SW480 (cell line): Measurements from ENCODE around the gene SAMD4A.
"Not testable (repeated sequence)": the region's sequence is repeated elsewhere in the genome, so short reads cannot be mapped to it uniquely, and the experiment has no call there.

Experiments
- DNase-seq: peaks from one replicate; pipeline ENCODE4 v3.0.0-alpha.2; 2016; ENCODE audit warnings: low spot score

The SAMD4A gene

GRCh38 chr14:54784060-54784459, 217.1 kb downstream of the SAMD4A start:
- DNase-seq = no peak

DNA sequence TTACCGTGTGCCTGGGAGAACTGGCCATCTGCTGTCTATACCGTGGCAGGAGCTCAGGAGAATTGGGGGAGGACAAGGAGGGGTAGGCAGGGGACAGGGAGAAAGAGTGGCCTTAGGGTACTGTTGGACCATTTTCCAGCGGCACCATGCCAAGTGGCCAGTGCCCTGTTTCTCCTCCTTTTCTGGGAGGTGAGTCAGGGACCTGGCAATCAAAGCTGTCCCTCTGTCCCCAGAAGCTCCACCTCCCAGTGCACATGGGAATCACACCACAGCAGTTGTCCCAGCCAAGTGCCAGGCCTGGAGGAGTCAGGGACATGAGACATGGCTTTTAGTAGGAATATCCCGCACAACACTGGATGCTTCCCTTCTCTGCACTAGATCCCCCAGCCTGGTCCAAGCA, 217.7 kb downstream of the SAMD4A start:
- DNase-seq = no peak

- DNase-seq = no peak
Measured at GRCh38 chr14:54785136-54785777, 218.3 kb downstream of the SAMD4A start.

DNA sequence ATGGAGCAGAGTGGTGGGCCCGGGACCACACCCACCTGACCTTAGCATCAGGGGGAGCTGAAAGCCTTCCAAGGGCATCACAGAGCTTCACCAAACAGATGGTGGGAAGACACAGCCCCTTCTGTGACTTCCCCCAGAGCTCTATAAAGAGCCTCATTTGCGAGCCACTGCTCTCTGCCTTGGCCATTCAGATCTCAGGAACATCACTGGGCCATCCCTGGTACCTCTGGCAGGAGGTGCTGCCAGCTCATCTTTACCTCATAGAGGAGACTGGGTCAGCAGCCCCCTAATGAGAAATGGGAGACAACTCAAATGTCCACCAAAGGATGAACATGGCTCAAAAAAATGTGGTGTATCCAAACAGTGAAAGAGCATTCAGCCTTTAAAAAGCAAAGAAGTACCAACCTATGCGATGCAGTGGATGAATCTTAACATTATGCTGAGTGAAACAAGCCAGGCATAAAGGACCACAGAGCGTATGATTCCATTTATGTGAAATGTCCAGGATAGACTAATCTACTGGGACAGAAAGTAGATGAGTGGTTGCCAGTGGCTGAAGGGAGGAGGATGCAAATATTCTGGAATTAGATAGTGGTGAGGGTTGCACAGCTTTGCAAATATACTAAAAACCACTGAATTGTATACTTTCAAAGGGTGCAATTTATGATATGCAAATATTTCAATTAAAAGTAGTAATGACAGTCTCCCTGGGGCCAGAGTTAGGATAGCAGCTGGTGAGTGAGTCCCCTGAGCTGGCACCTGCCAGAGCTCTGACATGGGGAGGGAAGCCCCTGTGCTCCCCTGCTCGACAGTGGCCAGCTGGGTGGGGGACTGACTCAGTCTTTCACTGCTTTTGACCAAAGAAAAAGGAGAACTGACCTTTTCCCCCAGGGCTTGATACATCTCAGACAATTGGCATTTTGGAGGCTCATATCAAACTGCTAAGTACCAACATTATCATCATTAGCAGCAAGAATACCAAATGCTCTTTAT, 219.1 kb downstream of the SAMD4A start:
- no peak for DNase-seq

DNA sequence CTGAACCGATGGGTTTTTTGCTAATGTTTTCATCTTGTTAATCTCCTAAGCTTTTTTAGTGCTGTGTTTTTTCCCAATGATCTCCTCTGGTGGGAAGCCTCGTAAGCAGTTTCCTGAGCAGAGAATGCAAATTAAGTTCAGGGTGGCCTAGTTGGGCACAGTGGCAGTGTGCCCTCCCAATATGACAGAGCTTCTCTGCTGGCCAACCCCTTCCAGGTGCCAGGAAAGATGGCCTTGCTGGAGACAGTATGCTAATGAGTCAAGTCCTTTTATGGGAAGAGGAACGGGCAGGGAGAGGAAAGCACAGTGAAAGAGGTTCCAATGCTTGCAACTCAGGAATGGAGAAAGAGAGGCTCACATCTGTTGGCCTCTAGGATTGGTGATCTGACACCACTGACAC, 219.9 kb downstream of the SAMD4A start:
- no peak for DNase-seq

DNA sequence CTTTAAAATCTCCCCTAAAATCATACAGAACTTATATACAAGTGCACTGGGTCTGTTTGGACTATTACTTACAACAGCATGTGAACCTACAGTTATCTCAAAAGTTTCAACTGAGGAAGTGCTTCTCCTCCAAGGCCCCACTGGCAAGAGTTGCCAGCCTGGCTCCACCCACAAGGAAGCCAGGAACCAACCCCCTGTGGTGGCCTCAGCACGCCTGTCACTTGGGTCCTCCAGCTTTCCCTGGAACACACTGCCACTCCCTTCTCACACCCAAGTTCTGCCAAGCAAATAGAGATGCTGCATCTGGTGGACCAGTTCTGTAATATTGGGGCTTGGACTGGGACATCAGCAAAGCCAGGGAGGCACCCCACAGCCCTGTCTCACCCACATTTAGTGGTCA, 220.3 kb downstream of the SAMD4A start:
- no peak for DNase-seq

GRCh38 chr14:54788701-54789100, 221.8 kb downstream of the SAMD4A start:
- DNase-seq = no peak

DNA sequence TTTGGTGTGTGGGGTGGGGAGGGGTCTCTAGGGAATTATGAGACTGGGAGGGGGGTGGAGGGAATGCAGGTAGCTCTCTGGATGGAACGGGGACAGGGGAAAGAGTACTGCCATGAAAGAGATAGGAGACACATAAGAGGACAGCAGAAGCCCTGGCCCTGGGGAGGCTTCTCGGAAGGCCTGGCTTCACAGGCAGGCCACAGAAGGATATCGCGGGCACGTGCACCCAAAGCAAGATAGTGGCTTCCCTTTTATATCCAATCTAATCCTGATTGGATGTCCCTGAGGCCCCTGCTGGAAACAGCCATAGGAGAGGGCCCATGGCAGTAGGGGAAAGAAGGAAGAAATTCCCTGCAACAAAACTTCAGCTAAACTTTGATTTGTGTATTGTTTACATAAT, 222.2 kb downstream of the SAMD4A start:
- no peak for DNase-seq

GRCh38 chr14:54789781-54790480, 223.0 kb downstream of the SAMD4A start:
- no peak for DNase-seq

GRCh38 chr14:54791001-54791400, 224.1 kb downstream of the SAMD4A start:
- no peak for DNase-seq

- no peak for DNase-seq
Measured at GRCh38 chr14:54792288-54792687, 225.4 kb downstream of the SAMD4A start.

GRCh38 chr14:54794159-54794558, 227.2 kb downstream of the SAMD4A start:
- DNase-seq = no peak

GRCh38 chr14:54794796-54795195, 227.9 kb downstream of the SAMD4A start:
- DNase-seq = no peak

GRCh38 chr14:54796961-54797360, 230.0 kb downstream of the SAMD4A start:
- DNase-seq = no peak

- DNase-seq = no peak
Measured at GRCh38 chr14:54797556-54797955, 230.6 kb downstream of the SAMD4A start.

DNA sequence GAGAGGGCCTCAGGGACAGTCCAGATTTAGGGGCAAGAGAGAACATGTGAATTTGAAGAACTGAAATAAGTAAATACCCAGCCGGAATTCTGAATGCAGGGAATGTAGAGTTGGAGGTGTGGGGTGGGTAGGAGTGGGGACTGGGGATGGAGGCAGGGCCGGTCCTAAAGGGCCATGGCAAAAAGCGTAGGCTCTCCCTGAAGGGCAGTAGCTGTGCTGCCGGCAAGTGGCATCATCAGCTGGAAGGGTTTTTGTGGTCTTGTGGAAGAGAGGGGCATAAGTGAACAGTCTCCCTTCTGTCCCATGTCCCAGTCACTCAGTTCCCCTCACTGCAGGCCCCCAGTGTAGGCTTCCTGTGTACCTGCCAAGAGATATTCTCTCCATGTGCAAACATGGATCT, 231.1 kb downstream of the SAMD4A start:
- DNase-seq = no peak

DNA sequence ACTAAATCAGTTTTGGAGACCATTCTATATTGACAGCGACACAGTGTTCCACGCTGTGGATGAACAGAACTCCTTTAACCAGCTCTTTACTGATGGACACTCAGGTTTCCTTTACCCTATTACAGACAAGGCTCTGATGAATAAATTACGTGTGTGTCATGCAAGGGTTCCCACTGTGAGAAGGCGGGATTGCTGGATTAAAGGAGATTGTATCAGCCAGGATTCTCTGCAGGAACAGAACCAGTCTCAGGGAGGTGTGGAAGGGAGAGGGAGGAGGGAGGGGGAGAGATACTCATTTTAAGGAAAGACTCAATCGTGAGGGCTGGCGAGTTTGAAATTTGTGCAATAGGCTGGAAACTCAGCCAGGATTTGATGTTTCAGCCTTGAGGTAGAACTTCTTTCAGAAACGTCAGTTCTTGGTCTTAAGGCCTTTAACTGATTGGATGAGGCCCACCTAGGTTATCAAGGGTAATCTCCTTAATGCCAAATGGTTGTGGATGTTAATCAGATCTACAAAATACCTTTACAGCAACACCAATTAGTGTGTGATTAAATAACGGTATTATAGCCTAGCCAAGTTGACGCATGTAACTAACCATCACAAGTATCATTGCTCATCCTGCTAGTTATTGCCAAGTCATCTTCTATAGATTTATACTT, 231.7 kb downstream of the SAMD4A start:
- DNase-seq = no peak

- not testable (repeated sequence) for DNase-seq
Measured at GRCh38 chr14:54801482-54801881, 234.6 kb downstream of the SAMD4A start.

- DNase-seq = no peak
Measured at GRCh38 chr14:54803396-54803795, 236.5 kb downstream of the SAMD4A start.

DNA sequence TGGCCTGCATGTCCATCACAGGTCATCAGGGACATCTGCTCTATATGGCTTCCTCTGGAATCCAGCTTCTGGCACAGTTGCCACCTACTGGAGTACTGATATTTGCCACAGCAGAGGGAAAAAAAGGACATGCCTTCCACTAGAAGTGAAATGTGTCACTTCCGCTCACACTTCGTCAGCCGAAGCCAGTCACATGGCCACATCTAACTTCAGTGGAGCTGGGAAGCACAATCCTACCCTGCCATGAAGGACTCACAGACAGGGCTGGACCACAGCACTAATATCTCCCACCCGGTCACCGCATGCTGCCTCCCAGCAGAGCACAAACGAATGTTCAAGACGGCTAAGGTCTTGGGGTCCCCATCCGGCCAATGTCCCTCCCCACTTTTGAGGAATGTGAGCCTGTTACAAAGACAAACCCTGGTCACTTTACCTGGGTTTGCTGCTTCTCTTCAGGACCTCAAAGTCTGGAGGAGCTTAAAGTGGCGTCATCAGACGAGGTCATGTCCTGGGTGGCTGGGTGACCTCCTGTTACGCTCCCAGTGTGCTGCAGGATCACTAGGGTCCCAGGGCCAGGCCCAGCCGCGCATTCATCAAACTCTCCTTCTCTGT, 237.1 kb downstream of the SAMD4A start:
- peak; percentile 23 for DNase-seq

GRCh38 chr14:54804538-54805041, 237.7 kb downstream of the SAMD4A start:
- no peak for DNase-seq

DNA sequence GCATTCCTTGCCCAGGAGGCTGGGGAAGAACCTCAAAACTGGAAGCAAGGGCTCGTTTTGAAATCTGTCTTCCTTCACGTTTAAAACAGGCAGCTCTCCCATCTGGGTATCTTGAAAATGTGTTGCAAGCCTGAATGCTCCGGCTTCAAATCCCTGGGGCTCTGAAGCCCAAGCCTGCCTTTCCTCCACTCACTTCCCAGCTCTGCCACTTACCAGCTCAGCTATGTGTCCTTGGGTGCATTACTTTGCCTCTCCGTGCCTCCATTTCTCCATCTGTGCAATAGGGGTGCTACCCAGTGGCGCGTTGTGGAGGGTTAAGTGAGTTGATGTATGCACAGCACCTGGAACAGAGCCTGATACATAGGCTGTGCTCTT, 238.1 kb downstream of the SAMD4A start:
- no peak for DNase-seq
